SK-N-SH (cell line): Measurements from ENCODE around the gene SPRED2.

ENCODE experiments used
- CTCF ChIP-seq: fragments of 200-600 bp; sonication (generic); IDR thresholded peaks from 2 replicates; pipeline ENCODE4 v1.6.1; 2017; ENCODE audit warnings: antibody characterized with exemption, mild to moderate bottlenecking, moderate library complexity
- FOXM1 ChIP-seq: IDR thresholded peaks from 2 replicates; pipeline ENCODE4 v1.4.0; 2012; ENCODE audit warnings: low read depth, mild to moderate bottlenecking
- JUND ChIP-seq: IDR thresholded peaks from 2 replicates; pipeline ENCODE4 v1.4.0; 2012
- NRF1 ChIP-seq: IDR thresholded peaks from 2 replicates; pipeline ENCODE4 v1.6.1; 2012; ENCODE audit warnings: low read depth, mild to moderate bottlenecking, low read length
- POLR2AphosphoS5 ChIP-seq: IDR thresholded peaks from 2 replicates; pipeline ENCODE4 v1.6.1; 2012; ENCODE audit warnings: low read depth, low read length
- REST ChIP-seq: IDR thresholded peaks from 2 replicates; pipeline ENCODE4 v1.6.1; 2012; ENCODE audit warnings: mild to moderate bottlenecking, low read depth, low read length, moderate library complexity
- SMC3 ChIP-seq: IDR thresholded peaks from 2 replicates; pipeline ENCODE4 v1.6.1; 2012; ENCODE audit warnings: low read depth, low read length, improper control_type of control experiment

- no peak for TF ChIP-seq CTCF
- no peak for TF ChIP-seq FOXM1
- no peak for TF ChIP-seq NRF1
- no peak for TF ChIP-seq JUND
- TF ChIP-seq REST = no peak
- no peak for TF ChIP-seq POLR2AphosphoS5
- no peak for TF ChIP-seq SMC3
Measured at GRCh38 chr2:65378290-65378689, 54.1 kb downstream of the SPRED2 start.
